ENCODE results near the gene UNC119B.
A peak's percentile ranks its signal among the peaks of the same experiment; 100 is the strongest.

Gene UNC119B

DNA sequence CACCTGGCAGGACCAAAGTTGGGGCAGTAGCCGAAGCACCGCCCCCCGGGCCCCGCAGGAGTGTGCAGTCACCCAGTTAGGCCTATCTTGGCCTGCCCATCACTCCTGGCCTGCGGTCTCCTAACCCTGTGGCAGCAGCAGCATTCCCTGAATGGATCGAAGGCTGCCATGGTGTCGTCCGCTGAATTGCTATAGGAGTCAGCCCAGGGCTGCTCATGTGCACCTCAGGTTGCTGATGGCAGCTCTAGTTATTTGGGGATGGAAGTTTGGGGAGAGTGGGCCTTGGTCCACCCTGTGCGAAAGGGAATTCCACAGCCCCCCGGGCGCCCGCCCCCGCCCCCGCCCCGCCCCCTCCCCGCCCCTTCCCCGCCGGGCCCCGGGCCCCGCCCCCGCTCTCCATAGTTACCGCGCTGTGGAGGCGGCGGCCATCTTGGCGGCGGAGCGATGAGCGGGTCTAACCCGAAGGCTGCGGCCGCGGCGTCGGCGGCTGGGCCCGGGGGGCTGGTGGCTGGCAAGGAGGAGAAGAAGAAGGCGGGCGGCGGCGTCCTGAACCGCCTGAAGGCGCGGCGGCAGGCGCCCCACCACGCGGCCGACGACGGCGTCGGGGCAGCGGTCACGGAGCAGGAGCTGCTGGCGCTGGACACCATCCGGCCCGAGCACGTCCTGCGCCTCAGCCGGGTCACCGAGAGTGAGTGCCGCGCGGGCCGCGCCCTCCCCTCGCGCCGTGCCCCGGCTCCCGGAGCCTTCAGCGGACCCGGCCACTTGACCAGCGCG lies at the start of gene UNC119B:
Gene UNC119B, plus strand, starts transcription at position 428 of the 774 bp plus-strand sequence. Its CDS starts 17 bp downstream, at position 445.
- Histone ChIP-seq H3K9me3 (ENCODE audit: insufficient read depth, low read length) (no peaks in the 10 kb centered on the region), H3K9ac (ENCODE audit: insufficient read length, low read depth) (peak within 1 kb of the TSS; percentile 94), H3K4me3 (ENCODE audit: insufficient read length, low read depth) (peak within 1 kb of the TSS; percentile 90), H3K4me1 (ENCODE audit: insufficient read depth, insufficient read length) (peaks cover 8% of the 10 kb centered on the region), H3K27me3 (ENCODE audit: insufficient read depth, insufficient read length) (no peaks in the 10 kb centered on the region), H3K36me3 (ENCODE audit: insufficient read depth, insufficient read length, low read length) (peaks cover 38% of the 10 kb centered on the region)
- no peak for TF ChIP-seq ZNF274 (IDR thresholded peaks at IDR 0.05; ENCODE audit: low read depth, low read length)
- peak; percentile 54 for TF ChIP-seq YY1 (IDR thresholded peaks at IDR 0.05; ENCODE audit: insufficient read depth, insufficient read length)
- TF ChIP-seq SUZ12 (IDR thresholded peaks at IDR 0.05; ENCODE audit: extremely low read depth, insufficient read depth, insufficient read length): no peak
- no peak for DNase-seq (ENCODE audit: low read depth, low spot score)

DNA sequence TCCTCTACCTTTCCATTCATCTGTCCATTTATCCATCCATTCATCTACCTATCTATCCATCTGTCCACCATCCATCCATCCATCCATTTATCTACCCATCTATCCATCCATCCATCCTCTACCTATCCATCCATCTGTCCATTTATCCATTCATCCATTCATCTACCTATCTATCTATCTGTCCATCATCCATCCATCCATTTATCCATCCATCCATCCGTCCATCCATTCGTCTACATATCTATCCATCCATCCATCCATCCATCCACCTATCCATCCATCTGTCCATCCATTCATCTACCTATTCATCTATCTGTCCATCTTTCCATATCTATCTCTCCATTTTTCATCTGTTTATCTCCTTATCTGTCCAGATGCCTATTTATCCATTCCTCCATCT lies 48.8 kb upstream of the UNC119B start:
- no peaks in the 10 kb centered on the region for H3K9me3 ChIP-seq (ENCODE audit: insufficient read depth, low read length)
- no peaks in the 10 kb centered on the region for H3K36me3 ChIP-seq (ENCODE audit: insufficient read depth, insufficient read length, low read length)
- no peak overlapping the region for H3K4me3 ChIP-seq (ENCODE audit: insufficient read length, low read depth)
- peaks cover 10% of the 10 kb centered on the region for H3K4me1 ChIP-seq (ENCODE audit: insufficient read depth, insufficient read length)
- no peak overlapping the region for H3K9ac ChIP-seq (ENCODE audit: insufficient read length, low read depth)
- TF ChIP-seq SUZ12 (IDR thresholded peaks at IDR 0.05; ENCODE audit: extremely low read depth, insufficient read depth, insufficient read length) (no peak), YY1 (IDR thresholded peaks at IDR 0.05; ENCODE audit: insufficient read depth, insufficient read length) (no peak), ZNF274 (IDR thresholded peaks at IDR 0.05; ENCODE audit: low read depth, low read length) (no peak)
- H3K27me3 ChIP-seq (ENCODE audit: insufficient read depth, insufficient read length): no peaks in the 10 kb centered on the region
- DNase-seq (ENCODE audit: low read depth, low spot score): no peak

GRCh38 chr12:120662879-120663278 lies 47.4 kb upstream of the UNC119B start:
- Histone ChIP-seq H3K36me3 (ENCODE audit: insufficient read depth, insufficient read length, low read length) (no peaks in the 10 kb centered on the region), H3K4me3 (ENCODE audit: insufficient read length, low read depth) (no peak overlapping the region), H3K9ac (ENCODE audit: insufficient read length, low read depth) (no peak overlapping the region), H3K9me3 (ENCODE audit: insufficient read depth, low read length) (no peaks in the 10 kb centered on the region), H3K27me3 (ENCODE audit: insufficient read depth, insufficient read length) (no peaks in the 10 kb centered on the region), H3K4me1 (ENCODE audit: insufficient read depth, insufficient read length) (peaks cover 14% of the 10 kb centered on the region)
- TF ChIP-seq YY1 (IDR thresholded peaks at IDR 0.05; ENCODE audit: insufficient read depth, insufficient read length): no peak
- no peak for TF ChIP-seq ZNF274 (IDR thresholded peaks at IDR 0.05; ENCODE audit: low read depth, low read length)
- no peak for TF ChIP-seq SUZ12 (IDR thresholded peaks at IDR 0.05; ENCODE audit: extremely low read depth, insufficient read depth, insufficient read length)
- no peak for DNase-seq (ENCODE audit: low read depth, low spot score)

GRCh38 chr12:120663741-120664140 lies 46.5 kb upstream of the UNC119B start:
- TF ChIP-seq YY1 (IDR thresholded peaks at IDR 0.05; ENCODE audit: insufficient read depth, insufficient read length): no peak
- TF ChIP-seq ZNF274 (IDR thresholded peaks at IDR 0.05; ENCODE audit: low read depth, low read length): no peak
- TF ChIP-seq SUZ12 (IDR thresholded peaks at IDR 0.05; ENCODE audit: extremely low read depth, insufficient read depth, insufficient read length): no peak
- H3K27me3 ChIP-seq (ENCODE audit: insufficient read depth, insufficient read length): no peaks in the 10 kb centered on the region
- no peaks in the 10 kb centered on the region for H3K36me3 ChIP-seq (ENCODE audit: insufficient read depth, insufficient read length, low read length)
- H3K9ac ChIP-seq (ENCODE audit: insufficient read length, low read depth): no peak overlapping the region
- H3K9me3 ChIP-seq (ENCODE audit: insufficient read depth, low read length): no peaks in the 10 kb centered on the region
- DNase-seq (ENCODE audit: low read depth, low spot score): no peak
- H3K4me1 ChIP-seq (ENCODE audit: insufficient read depth, insufficient read length): peaks cover 11% of the 10 kb centered on the region
- no peak overlapping the region for H3K4me3 ChIP-seq (ENCODE audit: insufficient read length, low read depth)

- H3K9me3 ChIP-seq (ENCODE audit: insufficient read depth, low read length): no peaks in the 10 kb centered on the region
- peak overlapping the region; percentile 46 for H3K9ac ChIP-seq (ENCODE audit: insufficient read length, low read depth)
- peaks cover 12% of the 10 kb centered on the region for H3K4me1 ChIP-seq (ENCODE audit: insufficient read depth, insufficient read length)
- H3K27me3 ChIP-seq (ENCODE audit: insufficient read depth, insufficient read length): no peaks in the 10 kb centered on the region
- no peak for DNase-seq (ENCODE audit: low read depth, low spot score)
- no peaks in the 10 kb centered on the region for H3K36me3 ChIP-seq (ENCODE audit: insufficient read depth, insufficient read length, low read length)
- TF ChIP-seq ZNF274 (IDR thresholded peaks at IDR 0.05; ENCODE audit: low read depth, low read length) (no peak), YY1 (IDR thresholded peaks at IDR 0.05; ENCODE audit: insufficient read depth, insufficient read length) (no peak)
- H3K4me3 ChIP-seq (ENCODE audit: insufficient read length, low read depth): no peak overlapping the region
Observed at GRCh38 chr12:120666571-120667390, 43.5 kb upstream of the UNC119B start.

DNA sequence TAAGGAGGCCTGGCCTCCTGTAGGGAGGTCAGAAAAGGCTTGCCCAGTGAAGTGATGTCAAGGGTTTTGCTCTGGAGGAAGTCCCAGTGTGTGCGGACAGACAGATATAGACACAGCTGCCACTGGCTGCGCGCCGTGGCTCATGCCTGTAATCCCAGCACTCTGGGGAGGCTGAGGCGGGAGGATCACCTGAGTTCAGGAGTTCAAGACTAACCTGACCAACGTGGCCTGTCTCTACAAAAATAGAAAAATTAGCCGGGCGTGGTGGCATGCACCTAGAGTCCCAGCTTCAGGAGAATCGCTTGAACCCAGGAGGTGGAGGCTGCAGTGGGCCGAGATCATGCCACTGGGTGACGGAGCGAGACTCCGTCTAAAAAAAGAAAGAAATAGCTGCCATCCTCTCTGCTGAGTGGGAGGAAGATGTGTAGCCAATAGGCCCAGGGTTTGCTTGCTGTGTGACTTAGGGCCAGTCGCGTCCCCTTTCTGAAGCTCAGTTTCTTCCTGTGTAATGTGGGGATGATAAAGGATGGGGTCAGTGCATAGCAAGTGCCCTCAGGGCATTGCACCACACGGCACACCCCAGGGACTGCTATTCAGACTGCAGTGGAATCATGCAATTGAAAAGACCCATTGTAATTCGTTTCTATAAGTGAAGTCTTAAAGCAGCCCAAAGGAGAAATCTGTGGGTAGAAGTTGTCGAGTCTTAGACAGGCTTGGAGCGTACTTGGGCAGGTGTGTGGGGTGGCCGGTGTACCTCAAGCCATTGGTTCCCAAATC lies 42.0 kb upstream of the UNC119B start:
- H3K9me3 ChIP-seq (ENCODE audit: insufficient read depth, low read length): no peaks in the 10 kb centered on the region
- no peak overlapping the region for H3K9ac ChIP-seq (ENCODE audit: insufficient read length, low read depth)
- no peaks in the 10 kb centered on the region for H3K27me3 ChIP-seq (ENCODE audit: insufficient read depth, insufficient read length)
- no peaks in the 10 kb centered on the region for H3K36me3 ChIP-seq (ENCODE audit: insufficient read depth, insufficient read length, low read length)
- H3K4me3 ChIP-seq (ENCODE audit: insufficient read length, low read depth): no peak overlapping the region
- peaks cover 12% of the 10 kb centered on the region for H3K4me1 ChIP-seq (ENCODE audit: insufficient read depth, insufficient read length)
- no peak for TF ChIP-seq SUZ12 (IDR thresholded peaks at IDR 0.05; ENCODE audit: extremely low read depth, insufficient read depth, insufficient read length)
- DNase-seq (ENCODE audit: low read depth, low spot score): no peak
